Measurements from ENCODE around the gene KCNG4.

The KCNG4 gene

DNA sequence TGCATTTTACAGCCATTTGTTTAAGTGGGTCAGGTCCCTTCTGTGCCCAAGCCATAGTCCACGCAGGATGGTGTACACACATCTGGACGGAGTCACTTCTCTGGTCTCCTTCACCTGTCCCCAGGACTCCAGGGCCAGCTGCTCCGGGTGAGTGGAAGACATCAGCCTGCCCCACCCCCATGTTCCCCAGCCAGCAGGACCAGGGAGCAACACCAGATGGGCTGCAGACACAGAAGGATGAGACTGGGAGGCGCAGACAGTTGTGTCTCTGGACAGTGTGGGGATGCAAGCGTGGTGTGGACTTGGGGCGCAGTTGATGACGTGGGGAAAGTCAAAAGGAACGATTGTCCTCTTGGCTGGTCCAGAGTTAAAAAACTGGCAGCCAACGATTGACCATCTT lies 30.3 kb upstream of the KCNG4 start:
- TF ChIP-seq, protein P1, sequence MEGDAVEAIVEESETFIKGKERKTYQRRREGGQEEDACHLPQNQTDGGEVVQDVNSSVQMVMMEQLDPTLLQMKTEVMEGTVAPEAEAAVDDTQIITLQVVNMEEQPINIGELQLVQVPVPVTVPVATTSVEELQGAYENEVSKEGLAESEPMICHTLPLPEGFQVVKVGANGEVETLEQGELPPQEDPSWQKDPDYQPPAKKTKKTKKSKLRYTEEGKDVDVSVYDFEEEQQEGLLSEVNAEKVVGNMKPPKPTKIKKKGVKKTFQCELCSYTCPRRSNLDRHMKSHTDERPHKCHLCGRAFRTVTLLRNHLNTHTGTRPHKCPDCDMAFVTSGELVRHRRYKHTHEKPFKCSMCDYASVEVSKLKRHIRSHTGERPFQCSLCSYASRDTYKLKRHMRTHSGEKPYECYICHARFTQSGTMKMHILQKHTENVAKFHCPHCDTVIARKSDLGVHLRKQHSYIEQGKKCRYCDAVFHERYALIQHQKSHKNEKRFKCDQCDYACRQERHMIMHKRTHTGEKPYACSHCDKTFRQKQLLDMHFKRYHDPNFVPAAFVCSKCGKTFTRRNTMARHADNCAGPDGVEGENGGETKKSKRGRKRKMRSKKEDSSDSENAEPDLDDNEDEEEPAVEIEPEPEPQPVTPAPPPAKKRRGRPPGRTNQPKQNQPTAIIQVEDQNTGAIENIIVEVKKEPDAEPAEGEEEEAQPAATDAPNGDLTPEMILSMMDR (IDR thresholded peaks at IDR 0.05), result no peak
- Mint-ChIP-seq H3K27ac (no peak overlapping the region), H3K4me1 (peaks cover 26% of the 10 kb centered on the region), H3K27me3 (ENCODE audit: low read depth, poor library complexity) (peaks cover 7% of the 10 kb centered on the region), H3K9me3 (no peaks in the 10 kb centered on the region), H3K36me3 (ENCODE audit: low read depth) (no peaks in the 10 kb centered on the region), H3K4me3 (no peak overlapping the region)
- DNase-seq, result no peak

DNA sequence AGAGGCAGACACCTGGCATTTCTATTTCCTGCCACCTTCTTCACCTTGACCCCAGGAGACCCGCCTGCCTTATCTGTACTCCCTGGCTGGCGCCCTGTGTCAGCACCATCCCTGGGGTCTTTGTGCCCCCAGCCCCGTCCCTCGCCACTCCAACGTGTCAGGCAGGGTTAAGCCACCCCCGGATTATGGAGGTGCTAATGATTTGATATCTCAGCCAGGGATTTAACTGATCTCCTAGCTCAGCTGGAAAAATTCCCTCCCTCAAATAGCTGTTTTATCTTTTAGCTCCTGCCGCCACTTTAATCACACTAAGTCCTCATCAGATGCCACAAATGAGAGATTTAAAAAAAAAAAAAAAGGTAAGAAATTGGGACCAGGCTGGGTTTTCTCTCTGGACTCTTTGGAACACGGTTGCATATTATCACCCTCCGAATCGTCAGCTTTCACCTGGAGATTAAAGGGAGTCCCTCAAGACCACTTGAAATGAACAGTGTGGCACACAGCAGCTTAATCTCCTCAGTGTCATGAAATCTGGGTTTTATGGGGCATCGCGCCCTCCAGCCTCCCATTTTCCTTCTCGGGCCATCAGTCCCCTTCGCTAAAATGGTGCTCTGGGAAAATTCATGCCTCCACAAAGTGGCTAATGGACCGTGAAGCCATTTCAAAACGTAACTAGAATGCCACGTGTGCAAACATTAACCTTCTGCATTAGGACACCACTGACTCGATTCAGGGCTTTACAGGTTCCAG lies 28.7 kb upstream of the KCNG4 start:
- Mint-ChIP-seq H3K27ac (no peak overlapping the region), H3K4me3 (no peak overlapping the region), H3K27me3 (ENCODE audit: low read depth, poor library complexity) (peaks cover 14% of the 10 kb centered on the region), H3K4me1 (peaks cover 26% of the 10 kb centered on the region), H3K9me3 (no peaks in the 10 kb centered on the region), H3K36me3 (ENCODE audit: low read depth) (no peaks in the 10 kb centered on the region)
- no peak for DNase-seq
- TF ChIP-seq, protein P1 (IDR thresholded peaks at IDR 0.05), result no peak

DNA sequence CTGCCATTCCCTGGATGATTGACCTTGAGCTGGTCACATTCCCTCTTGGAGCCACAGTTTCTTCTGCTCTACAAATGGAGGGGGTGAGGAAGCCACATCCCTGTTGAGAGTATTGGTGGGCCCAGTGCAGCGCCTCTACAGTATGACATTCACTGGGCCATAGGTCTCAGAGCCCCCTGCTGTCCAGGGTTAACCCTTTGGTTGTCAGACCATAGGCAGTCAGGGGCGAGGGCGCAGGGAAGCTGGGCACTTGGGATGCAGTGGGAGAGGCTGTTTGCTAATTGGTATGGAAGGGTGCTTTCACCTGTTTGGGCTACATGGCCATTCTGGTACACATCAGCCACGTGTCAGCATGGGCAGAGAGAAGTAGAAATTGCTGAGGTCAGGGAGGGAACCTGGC lies 27.6 kb upstream of the KCNG4 start:
- TF ChIP-seq, protein P1 (IDR thresholded peaks at IDR 0.05), result no peak
- Mint-ChIP-seq H3K36me3 (ENCODE audit: low read depth) (no peaks in the 10 kb centered on the region), H3K27ac (no peak overlapping the region)

GRCh38 chr16:84266451-84266850 lies 26.6 kb upstream of the KCNG4 start:
- TF ChIP-seq, protein P1 (IDR thresholded peaks at IDR 0.05), result no peak
- no peaks in the 10 kb centered on the region for H3K36me3 Mint-ChIP-seq (ENCODE audit: low read depth)
- no peak overlapping the region for H3K27ac Mint-ChIP-seq
- H3K4me1 Mint-ChIP-seq, result peaks cover 26% of the 10 kb centered on the region
- no peaks in the 10 kb centered on the region for H3K9me3 Mint-ChIP-seq
- H3K27me3 Mint-ChIP-seq (ENCODE audit: low read depth, poor library complexity), result peaks cover 20% of the 10 kb centered on the region
- DNase-seq, result peak; percentile 69
- H3K4me3 Mint-ChIP-seq, result no peak overlapping the region

More for the DNA sequence above, 27.6 kb upstream of the KCNG4 start:
- H3K9me3 Mint-ChIP-seq, result no peaks in the 10 kb centered on the region
- H3K27me3 Mint-ChIP-seq (ENCODE audit: low read depth, poor library complexity), result peaks cover 20% of the 10 kb centered on the region
- no peak overlapping the region for H3K4me3 Mint-ChIP-seq
- DNase-seq, result no peak
- peaks cover 26% of the 10 kb centered on the region for H3K4me1 Mint-ChIP-seq

DNA sequence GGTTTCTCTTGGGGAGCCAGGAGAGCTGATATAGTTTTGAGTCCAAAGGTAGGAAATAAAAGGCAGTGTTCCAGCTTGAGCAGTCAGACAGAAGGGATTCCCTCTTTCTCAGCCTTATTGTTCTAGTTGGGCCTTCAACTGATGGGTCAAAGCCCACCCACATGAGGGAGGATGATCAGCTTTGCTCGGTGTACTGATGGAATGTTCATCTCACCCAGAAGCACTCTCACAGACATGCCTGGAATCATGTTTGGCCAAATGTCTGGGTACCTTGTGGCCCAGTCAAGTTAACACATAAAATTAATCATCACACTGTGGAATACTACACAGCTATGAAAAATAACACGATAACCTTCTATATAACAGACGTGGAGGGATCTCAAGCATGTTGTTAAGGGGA lies 23.1 kb upstream of the KCNG4 start:
- Mint-ChIP-seq H3K27ac (no peak overlapping the region), H3K27me3 (ENCODE audit: low read depth, poor library complexity) (peaks cover 28% of the 10 kb centered on the region), H3K9me3 (peaks cover 9% of the 10 kb centered on the region), H3K4me1 (peaks cover 30% of the 10 kb centered on the region), H3K4me3 (no peak overlapping the region), H3K36me3 (ENCODE audit: low read depth) (no peaks in the 10 kb centered on the region)
- DNase-seq, result no peak
- TF ChIP-seq, protein P1 (IDR thresholded peaks at IDR 0.05), result no peak

GRCh38 chr16:84262031-84262430 lies 22.2 kb upstream of the KCNG4 start:
- DNase-seq, result no peak
- H3K9me3 Mint-ChIP-seq, result peaks cover 9% of the 10 kb centered on the region
- TF ChIP-seq, protein P1 (IDR thresholded peaks at IDR 0.05), result no peak
- no peaks in the 10 kb centered on the region for H3K36me3 Mint-ChIP-seq (ENCODE audit: low read depth)
- no peak overlapping the region for H3K4me3 Mint-ChIP-seq
- H3K27me3 Mint-ChIP-seq (ENCODE audit: low read depth, poor library complexity), result peaks cover 28% of the 10 kb centered on the region
- peaks cover 25% of the 10 kb centered on the region for H3K4me1 Mint-ChIP-seq
- no peak overlapping the region for H3K27ac Mint-ChIP-seq
